ENCODE results near the gene KRTAP12-2.

GRCh38 chr21:44666401-44667320 is at the start of gene KRTAP12-2:
- TF ChIP-seq CTCF (conservative IDR thresholded peaks at IDR 0.05; ENCODE audit: low read depth, low read length) (no peak), EZH2 (IDR thresholded peaks at IDR 0.05; ENCODE audit: borderline replicate concordance, low read depth, low read length, poor library complexity, severe bottlenecking) (no peak)

Data from A673 (cell line).